ENCODE results near the gene NDUFB3.
"Not testable (repeated sequence)": the region's sequence is repeated elsewhere in the genome, so short reads cannot be mapped to it uniquely, and the experiment has no call there.

Gene NDUFB3

DNA sequence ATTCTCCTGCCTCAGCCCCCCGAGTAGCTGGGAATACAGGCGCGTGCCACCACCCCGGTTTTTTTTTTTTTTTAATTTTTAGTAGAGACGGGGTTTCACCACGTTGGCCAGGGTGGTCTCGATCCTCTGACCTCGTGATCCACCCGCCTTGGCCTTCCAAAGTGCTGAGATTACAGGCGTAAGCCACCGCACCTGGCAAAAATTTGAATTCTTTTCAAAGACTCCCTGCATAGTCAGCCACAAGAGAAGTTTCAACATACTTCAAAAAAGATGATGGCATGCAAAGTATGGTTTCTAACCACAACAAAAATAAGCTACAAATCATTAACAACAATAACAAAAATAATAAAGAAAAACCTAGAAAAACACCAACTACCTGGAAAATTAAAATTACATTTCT is 22.3 kb upstream of the NDUFB3 start:
- TF ChIP-seq CTCF (IDR thresholded peaks at IDR 0.05; ENCODE audit: insufficient read depth, low read depth, low read length, missing control alignments) = no peak
- no peak for DNase-seq (ENCODE audit: low read depth)
- no peak overlapping the region for H3K4me3 ChIP-seq (ENCODE audit: low read depth, low read length)

DNA sequence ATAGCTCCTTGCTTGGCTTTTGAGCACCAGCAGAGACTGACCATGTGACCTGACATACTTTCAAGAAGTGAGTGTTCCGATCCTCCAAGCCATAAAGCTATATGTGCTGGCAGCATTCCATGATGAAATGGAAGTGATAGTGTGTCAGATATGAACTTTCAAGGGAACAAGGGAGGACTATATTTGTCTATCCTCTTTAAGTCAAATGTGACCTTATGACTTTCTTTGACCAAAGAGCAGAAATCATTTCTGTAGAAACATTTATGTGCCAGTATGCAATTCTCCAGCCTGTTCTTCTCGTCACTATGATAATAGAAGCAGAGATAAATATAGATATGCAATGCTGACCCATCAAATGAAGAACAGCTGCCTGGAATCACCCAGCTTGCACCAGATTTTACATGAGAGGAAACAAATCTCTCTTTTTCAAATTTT is 14.7 kb upstream of the NDUFB3 start:
- no peak overlapping the region for H3K4me3 ChIP-seq (ENCODE audit: low read depth, low read length)
- no peak for DNase-seq (ENCODE audit: low read depth)
- no peak for TF ChIP-seq CTCF (IDR thresholded peaks at IDR 0.05; ENCODE audit: insufficient read depth, low read depth, low read length, missing control alignments)

DNA sequence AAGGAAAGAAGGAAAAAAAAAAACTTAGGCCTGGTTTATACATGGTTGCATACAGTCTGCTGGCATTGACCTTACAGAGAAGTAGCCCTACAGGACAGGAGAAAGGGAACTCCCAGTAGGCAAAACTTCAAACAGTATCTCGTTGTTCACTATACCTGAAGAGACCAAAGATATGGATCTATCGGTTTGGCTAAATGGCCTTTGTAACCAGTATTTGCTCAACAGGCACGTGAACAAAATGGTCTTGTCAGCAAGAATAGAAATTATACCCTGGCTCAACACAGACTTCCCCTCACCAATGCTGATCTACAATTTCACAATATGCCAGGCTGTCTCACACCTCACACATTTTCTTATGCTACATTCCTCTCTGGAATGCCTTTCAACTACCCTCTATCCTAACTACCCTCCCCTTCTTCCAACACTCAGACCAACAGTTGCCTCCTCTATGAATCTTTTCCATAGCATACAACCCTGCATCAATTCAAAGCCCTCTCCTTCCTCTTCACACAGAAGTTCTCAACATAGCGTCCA is 14.0 kb upstream of the NDUFB3 start:
- TF ChIP-seq CTCF (IDR thresholded peaks at IDR 0.05; ENCODE audit: insufficient read depth, low read depth, low read length, missing control alignments) = no peak
- no peak overlapping the region for H3K4me3 ChIP-seq (ENCODE audit: low read depth, low read length)
- no peak for DNase-seq (ENCODE audit: low read depth)

DNA sequence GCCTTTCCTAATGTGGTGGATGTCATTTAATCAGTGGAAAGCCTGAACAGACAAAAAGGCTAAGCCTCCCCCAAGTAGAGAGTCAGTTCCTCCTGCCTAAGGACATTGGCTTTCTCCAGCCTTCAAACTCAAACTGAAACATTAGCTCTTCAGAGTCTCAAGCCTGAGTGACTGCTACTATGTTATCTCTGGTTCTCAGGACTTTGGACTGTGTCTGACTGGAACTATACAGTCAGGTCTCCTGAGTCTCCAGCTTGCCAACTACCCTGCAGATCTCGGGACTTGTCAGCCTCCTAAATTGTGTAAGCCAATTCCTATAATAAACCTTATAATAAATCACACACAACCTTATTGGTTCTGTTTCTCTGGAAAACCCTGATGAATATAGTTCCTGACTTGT is 12.9 kb upstream of the NDUFB3 start:
- TF ChIP-seq CTCF (IDR thresholded peaks at IDR 0.05; ENCODE audit: insufficient read depth, low read depth, low read length, missing control alignments) = no peak
- H3K4me3 ChIP-seq (ENCODE audit: low read depth, low read length) = no peak overlapping the region
- no peak for DNase-seq (ENCODE audit: low read depth)

DNA sequence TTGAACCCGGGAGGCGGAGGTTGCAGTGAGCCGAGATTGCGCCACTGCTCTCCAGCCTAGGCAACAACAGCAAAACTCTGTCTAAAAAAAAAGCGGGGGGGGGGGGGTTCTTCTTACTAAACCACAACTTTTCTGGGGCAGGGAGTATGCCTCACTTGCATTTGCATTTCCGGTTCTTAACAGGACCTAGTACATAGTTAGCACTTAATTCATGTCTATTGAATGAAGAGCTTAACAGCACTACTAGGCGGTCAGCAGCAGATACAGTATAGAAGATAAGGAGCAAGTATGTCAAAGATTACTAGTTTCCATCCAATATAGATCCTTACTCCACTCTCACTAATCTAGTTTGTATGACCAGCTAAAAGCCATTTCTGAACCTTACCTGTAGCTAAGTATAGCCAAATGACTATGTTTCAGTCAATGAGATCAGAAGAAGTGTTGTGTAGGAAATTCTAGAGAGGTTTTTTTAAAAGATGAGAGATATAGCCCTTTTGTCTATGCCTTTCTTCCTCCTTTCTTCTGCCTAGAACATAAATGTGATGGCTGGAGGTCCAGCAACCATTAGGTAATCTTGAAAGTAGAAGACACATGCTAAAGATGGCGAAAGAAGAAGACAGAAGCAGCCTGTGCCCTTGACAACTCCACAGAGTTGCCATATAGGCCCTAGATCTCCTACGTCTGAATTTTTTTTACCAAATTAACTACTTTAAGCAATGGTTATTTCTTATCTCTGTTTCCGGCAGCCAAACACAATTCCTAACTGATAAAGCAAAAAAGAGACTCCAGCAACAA is 11.6 kb upstream of the NDUFB3 start:
- peak; percentile 12 for DNase-seq (ENCODE audit: low read depth)
- no peak overlapping the region for H3K4me3 ChIP-seq (ENCODE audit: low read depth, low read length)
- TF ChIP-seq CTCF (IDR thresholded peaks at IDR 0.05; ENCODE audit: insufficient read depth, low read depth, low read length, missing control alignments) = no peak

- DNase-seq (ENCODE audit: low read depth); H3K4me3 ChIP-seq (ENCODE audit: low read depth, low read length): not testable (repeated sequence)
Observed at GRCh38 chr2:201063516-201063915, 8.3 kb upstream of the NDUFB3 start.

DNA sequence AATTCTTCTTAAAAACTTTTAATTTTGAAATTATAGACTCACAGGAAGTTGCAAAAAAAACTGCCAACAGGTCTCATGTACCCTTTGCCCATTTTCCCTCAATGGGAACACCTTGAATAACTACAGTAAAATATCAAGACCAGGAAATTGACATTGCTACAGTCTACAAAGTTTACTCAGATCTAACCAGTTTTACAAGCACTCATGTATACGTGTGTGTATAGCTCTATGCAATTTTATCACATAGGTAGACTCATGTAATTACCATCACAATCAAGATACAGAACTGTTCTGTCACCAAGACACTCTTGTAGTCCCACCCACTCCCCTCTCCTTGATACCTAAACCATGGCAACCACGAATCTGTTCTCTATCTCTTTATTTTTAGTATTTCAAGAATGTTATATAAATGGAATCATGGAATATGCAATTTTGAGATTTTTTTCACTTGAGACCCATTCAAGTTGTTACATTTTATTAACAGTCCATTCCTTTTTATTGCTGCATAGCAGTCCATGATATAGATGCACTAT is 6.9 kb upstream of the NDUFB3 start:
- TF ChIP-seq CTCF (IDR thresholded peaks at IDR 0.05; ENCODE audit: insufficient read depth, low read depth, low read length, missing control alignments) = no peak
- no peak overlapping the region for H3K4me3 ChIP-seq (ENCODE audit: low read depth, low read length)
- DNase-seq (ENCODE audit: low read depth) = no peak

Data from GM12865 (cell line).